ENCODE results near the gene TNP2. TPM values are rescaled to one million over a fixed set of nuclear protein-coding genes. Genes with fewer than 3 reads are reported as not detected.

Gene TNP2
- total and polyA plus RNA-seq, 12 donors, result not detected

GRCh38 chr16:11219178-11219577 is 49.9 kb downstream of the TNP2 start:
- Histone ChIP-seq H3K9me3 (replicated peaks in 1 of 3) (no peaks in the 10 kb centered on the region), H3K36me3 (replicated peaks in 1 of 2) (no peaks in the 10 kb centered on the region), H3K27me3 (no peaks in the 10 kb centered on the region), H3K4me1 (replicated peaks in 1 of 2) (peaks cover 0 to 17% of the 10 kb centered on the region in 2 donors), H3K27ac (no peak overlapping the region), H3K4me3 (no peak overlapping the region)
- WGBS, 4 donors, result 71 to 92% (median 81%) methylated on average over 3 to 4 of the region's 4 CpGs
- DNase-seq, result no peak
- intact Hi-C loops (cut with DNase I), result no loop called here
- no peak for TF ChIP-seq POLR2A (IDR thresholded peaks at IDR 0.05)
- TF ChIP-seq CTCF (IDR thresholded peaks at IDR 0.05), result no peak

GRCh38 chr16:11218604-11218962 is 50.5 kb downstream of the TNP2 start:
- Histone ChIP-seq H3K36me3 (replicated peaks in 1 of 2) (no peaks in the 10 kb centered on the region), H3K4me1 (replicated peaks in 1 of 2) (peaks cover 0 to 11% of the 10 kb centered on the region in 2 donors), H3K9me3 (replicated peaks in 1 of 3) (no peaks in the 10 kb centered on the region), H3K4me3 (no peak overlapping the region), H3K27me3 (no peaks in the 10 kb centered on the region), H3K27ac (no peak overlapping the region)
- intact Hi-C loops (cut with DNase I), result no loop called here
- DNase-seq, result no peak
- TF ChIP-seq CTCF (IDR thresholded peaks at IDR 0.05) (peak; percentile 9 to 46 (median 22)), POLR2A (IDR thresholded peaks at IDR 0.05) (no peak)
- 75 to 94% (median 87%) methylated on average over 1 of the region's 1 CpG for WGBS, 4 donors

Small RNA genes within 50 kb of the gene (microRNA-seq; reads per million reads assigned to microRNA genes)
- 0 reads per million in 3 donors for gene MIR548H2

Small RNA genes within 50 kb of the gene (small RNA-seq; reads per million reads assigned to genes)
- gene MIR548H2 (0 reads per million in 2 donors), gene RF00019 (0 reads per million in 2 donors), gene RF00554 (0 reads per million in 2 donors)

Other genes with a start within 250 kb of the TNP2 start
- 1 to 10 TPM; 1.6 to 8.3 (median 4.2) TPM for gene SOCS1, start 13.1 kb downstream of the TNP2 start, total RNA-seq
- gene SOCS1, start 13.1 kb downstream of the TNP2 start, polyA plus RNA-seq, result 10 to 100 TPM in 1 of 3 donors, 1 to 10 TPM in 1, under 1 TPM in 1; 0.53 to 11.9 (median 6.0) TPM
- not detected for gene PRM3, start 4.3 kb upstream of the TNP2 start, total RNA-seq
- gene PRM3, start 4.3 kb upstream of the TNP2 start, polyA plus RNA-seq, result not detected
- not detected for gene PRM2, start 7.2 kb upstream of the TNP2 start, total RNA-seq
- gene PRM2, start 7.2 kb upstream of the TNP2 start, polyA plus RNA-seq, result not detected
- gene PRM1, start 12.0 kb upstream of the TNP2 start, total RNA-seq, result not detected
- not detected for gene PRM1, start 12.0 kb upstream of the TNP2 start, polyA plus RNA-seq
- gene RMI2, start 76.1 kb upstream of the TNP2 start, total RNA-seq, result 10 to 100 TPM in 1 of 9 donors, 1 to 10 TPM in 4, under 1 TPM in 2, not detected in 2; 0.70 to 21.1 (median 1.5) TPM
- 1 to 10 TPM in 2 of 3 donors, under 1 TPM in 1; 0.56 to 1.3 (median 1.0) TPM for gene RMI2, start 76.1 kb upstream of the TNP2 start, polyA plus RNA-seq